Calu3 (cell line): Measurements from ENCODE around the gene EOLA2. TPM values are rescaled to one million over a fixed set of nuclear protein-coding genes. Genes with fewer than 3 reads are reported as not detected.
"Not testable (repeated sequence)": the region's sequence is repeated elsewhere in the genome, so short reads cannot be mapped to it uniquely, and the experiment has no call there.

Source experiments
- BruUV-seq: library from RNA; stranded (reverse); fragments of 400-500 nt; replicated peaks from 2 replicates; lab custom pipeline; 2021; lab: Mats Ljungman, UMichigan
- CTCF ChIA-PET: fragments of 300-600 bp; sonication (Branson Sonifier 250); formaldehyde crosslinking; loops from one replicate; lab custom pipeline; 2022; ENCODE audit warnings: antibody characterized with exemption; lab: Charles Lee
- DNase-seq: peaks from one replicate; pipeline ENCODE4 v3.0.0; 2022
- H3K27ac Mint-ChIP-seq: one replicate; pipeline ENCODE4 v1.8.0; 2022; ENCODE audit warnings: mixed read lengths; ENCODE audit not compliant: unreplicated experiment
- H3K27me3 Mint-ChIP-seq: one replicate; pipeline ENCODE4 v1.8.0; 2022; ENCODE audit warnings: mixed read lengths; ENCODE audit not compliant: unreplicated experiment
- H3K36me3 Mint-ChIP-seq: one replicate; pipeline ENCODE4 v1.8.0; 2022; ENCODE audit warnings: mild to moderate bottlenecking, moderate library complexity, mixed read lengths; ENCODE audit not compliant: insufficient read depth, unreplicated experiment
- H3K4me1 Mint-ChIP-seq: one replicate; pipeline ENCODE4 v1.8.0; 2022; ENCODE audit warnings: mild to moderate bottlenecking, low read depth, mixed read lengths; ENCODE audit not compliant: unreplicated experiment
- H3K4me3 Mint-ChIP-seq: one replicate; pipeline ENCODE4 v1.8.0; 2022; ENCODE audit warnings: mild to moderate bottlenecking, low read depth, moderate library complexity, mixed read lengths; ENCODE audit not compliant: unreplicated experiment
- H3K9me3 Mint-ChIP-seq: one replicate; pipeline ENCODE4 v1.8.0; 2022; ENCODE audit warnings: low read depth, mixed read lengths; ENCODE audit not compliant: unreplicated experiment
- CTCF ChIP-seq: fragments of 200-600 bp; IDR thresholded peaks from one replicate; pipeline ENCODE4 v1.8.0; 2022; ENCODE audit warnings: antibody characterized with exemption; ENCODE audit not compliant: unreplicated experiment
- intact Hi-C: fragments of 100-400 bp; cut with micrococcal nuclease; formaldehyde crosslinking; loops from one replicate; pipeline ENCODE4 v1.10.0; 2022; ENCODE audit not compliant: unreplicated experiment
- total RNA-seq: library from RNA; stranded (reverse); gene quantifications from 2 replicates; pipeline ENCODE4 v1.2.3, GENCODE V29; 2022

The EOLA2 gene
- total RNA-seq, 1 experiment from 2014 or later = 41.2 TPM

GRCh38 chrX:149908308-149908707, 30.0 kb downstream of the EOLA2 start:
- H3K4me3 Mint-ChIP-seq = no peak overlapping the region
- DNase-seq = no peak
- H3K27me3 Mint-ChIP-seq = no peaks in the 10 kb centered on the region
- H3K4me1 Mint-ChIP-seq = no peaks in the 10 kb centered on the region
- H3K9me3 Mint-ChIP-seq = no peaks in the 10 kb centered on the region
- intact Hi-C loops = no loop called here
- no peak for TF ChIP-seq CTCF
- H3K36me3 Mint-ChIP-seq = no peaks in the 10 kb centered on the region
- CTCF ChIA-PET = no interaction called here
- no peak overlapping the region for H3K27ac Mint-ChIP-seq
- no TSS peak for BruUV-seq

DNA sequence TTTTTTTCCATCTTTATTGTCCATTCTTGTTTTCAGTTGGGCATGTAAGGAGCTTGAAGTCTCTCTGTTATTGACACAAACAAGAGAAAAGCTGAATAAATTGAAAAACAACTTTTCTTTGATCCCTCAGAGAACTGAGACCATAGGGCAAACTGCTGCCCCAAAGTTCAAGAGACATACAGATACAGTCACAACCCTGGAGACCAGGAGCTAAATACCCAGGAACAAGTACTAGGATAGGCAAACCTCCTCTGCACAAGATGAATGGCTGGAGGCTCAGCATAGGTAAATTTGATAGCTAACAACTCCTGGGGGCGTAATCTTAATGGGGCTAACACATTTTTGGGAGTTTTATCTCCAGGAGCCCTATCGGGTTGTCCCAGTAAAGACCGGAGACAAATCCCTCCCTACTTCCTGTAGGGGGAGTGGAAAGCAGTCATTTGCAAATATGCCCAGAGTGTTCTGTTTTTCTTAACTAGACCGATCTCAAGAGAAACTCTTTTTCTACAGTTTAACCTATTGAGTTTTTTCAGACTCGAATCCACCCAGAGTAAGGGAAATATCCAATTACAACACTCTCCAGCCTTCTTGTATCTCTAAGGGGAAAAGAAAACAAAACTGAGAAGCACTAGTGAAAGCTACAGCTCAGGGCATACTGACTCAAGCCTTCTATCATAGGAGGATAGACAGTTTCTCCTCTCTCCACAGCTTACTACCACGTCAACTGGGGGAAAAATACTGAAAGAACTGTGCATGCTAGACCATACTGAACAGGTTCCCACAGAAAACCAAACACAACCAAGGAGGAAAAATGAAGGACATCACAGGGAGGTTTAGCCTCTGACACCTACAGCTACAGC, 34.2 kb downstream of the EOLA2 start:
- Mint-ChIP-seq H3K4me1 (no peaks in the 10 kb centered on the region), H3K4me3 (no peak overlapping the region), H3K9me3 (no peaks in the 10 kb centered on the region), H3K27ac (no peak overlapping the region), H3K27me3 (peaks cover 5% of the 10 kb centered on the region), H3K36me3 (no peaks in the 10 kb centered on the region)
- CTCF ChIA-PET = interaction anchor here (1.0 kb wide), 1 partner anchor 34 kb away, joined by 3 read pairs; the partner anchor contains the start of gene EOLA2
- no peak for DNase-seq
- intact Hi-C loops = no loop called here
- BruUV-seq = no TSS peak
- TF ChIP-seq CTCF = no peak

DNA sequence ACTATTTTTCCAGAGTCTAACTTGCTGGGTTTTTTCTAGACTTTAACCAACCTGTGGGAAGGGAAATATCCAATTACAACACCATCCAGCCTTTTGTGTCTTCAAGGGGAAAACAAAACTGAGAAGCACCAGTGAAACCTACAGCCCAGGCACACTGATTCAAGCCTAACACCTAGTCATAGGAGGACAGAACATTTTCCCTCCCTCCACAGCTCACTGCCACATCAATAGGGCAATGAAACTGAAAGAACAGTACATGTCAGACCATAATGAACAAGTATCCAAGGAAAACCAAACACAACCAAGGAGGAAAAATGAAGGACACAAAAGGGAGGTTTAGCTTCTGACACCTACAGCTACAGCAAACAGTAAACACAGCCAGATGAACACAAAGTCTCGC, 39.7 kb downstream of the EOLA2 start:
- Mint-ChIP-seq H3K27me3 (peaks cover 14% of the 10 kb centered on the region), H3K9me3 (peaks cover 3% of the 10 kb centered on the region), H3K27ac (no peak overlapping the region), H3K4me1 (no peaks in the 10 kb centered on the region), H3K4me3 (no peak overlapping the region), H3K36me3 (no peaks in the 10 kb centered on the region)
- no peak for DNase-seq
- intact Hi-C loops = no loop called here
- no peak for TF ChIP-seq CTCF
- BruUV-seq = no TSS peak
- CTCF ChIA-PET = interaction anchor here (0.7 kb wide), 1 partner anchor 558 kb away, joined by 6 read pairs; no protein-coding TSS in a partner anchor

DNA sequence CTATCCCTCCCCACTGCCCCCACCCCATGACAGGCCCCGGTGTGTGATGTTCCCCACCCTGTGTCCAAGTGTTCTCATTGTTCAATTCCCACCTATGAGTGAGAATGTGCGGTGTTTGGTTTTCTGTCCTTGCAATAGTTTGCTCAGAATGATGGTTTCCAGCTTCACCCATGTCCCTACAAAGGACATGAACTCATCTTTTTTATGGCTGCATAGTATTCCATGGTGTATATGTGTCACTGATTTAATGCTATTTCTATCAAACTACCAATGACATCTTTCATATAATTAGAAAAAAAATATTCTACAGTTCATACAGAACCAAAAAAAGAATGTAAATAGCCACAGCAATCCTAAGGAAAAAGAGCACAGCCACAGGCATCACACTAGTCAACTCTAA, 47.5 kb downstream of the EOLA2 start:
- H3K36me3 Mint-ChIP-seq, H3K4me3 Mint-ChIP-seq, H3K4me1 Mint-ChIP-seq, H3K27ac Mint-ChIP-seq, DNase-seq, BruUV-seq, intact Hi-C loops, H3K27me3 Mint-ChIP-seq, H3K9me3 Mint-ChIP-seq, CTCF ChIA-PET: not testable (repeated sequence)

Other genes with a start within 250 kb of the EOLA2 start
- not detected in 2 replicates for gene MAGEA11, start 226.4 kb downstream of the EOLA2 start, total RNA-seq
- gene HSFX1, start 164.4 kb downstream of the EOLA2 start, total RNA-seq = 1.3 and 3.4 TPM in 2 replicates
- not detected in 2 replicates for gene MAGEA9, start 156.6 kb downstream of the EOLA2 start, total RNA-seq
- not detected in 2 replicates for gene MAGEA8, start 57.3 kb downstream of the EOLA2 start, total RNA-seq
- not detected in 2 replicates for gene HSFX4, start 8.9 kb downstream of the EOLA2 start, total RNA-seq